GM12872 (cell line): ENCODE data around the gene RPL19.

Experiments
- TF ChIP-seq, protein P1 (sequence below): IDR thresholded peaks from 3 replicates; pipeline ENCODE4 v1.5.1; 2011; ENCODE audit warnings: low read depth, mild to moderate bottlenecking, low read length, moderate library complexity; ENCODE audit not compliant: insufficient read depth

RPL19 gene

DNA sequence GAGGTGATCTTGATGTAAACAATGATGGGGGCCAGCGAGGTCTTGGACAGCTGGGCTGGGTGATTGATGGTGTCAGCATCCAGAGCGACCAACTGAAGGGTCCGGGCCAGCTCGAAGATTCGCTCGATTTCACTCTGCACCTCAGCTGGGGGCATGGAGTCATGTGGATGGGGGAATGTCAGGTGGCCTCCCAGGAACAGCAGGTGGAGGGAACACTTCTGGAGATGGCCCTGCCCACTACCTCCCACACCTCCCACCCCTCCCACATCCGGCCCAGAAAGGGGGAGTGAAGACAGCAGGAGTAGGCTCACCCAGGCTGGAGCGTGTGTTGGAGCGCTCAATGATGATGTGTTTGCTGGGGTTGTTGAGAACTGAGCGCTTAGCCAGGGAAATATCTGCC lies 16.4 kb upstream of the RPL19 start:
- TF ChIP-seq, protein P1, sequence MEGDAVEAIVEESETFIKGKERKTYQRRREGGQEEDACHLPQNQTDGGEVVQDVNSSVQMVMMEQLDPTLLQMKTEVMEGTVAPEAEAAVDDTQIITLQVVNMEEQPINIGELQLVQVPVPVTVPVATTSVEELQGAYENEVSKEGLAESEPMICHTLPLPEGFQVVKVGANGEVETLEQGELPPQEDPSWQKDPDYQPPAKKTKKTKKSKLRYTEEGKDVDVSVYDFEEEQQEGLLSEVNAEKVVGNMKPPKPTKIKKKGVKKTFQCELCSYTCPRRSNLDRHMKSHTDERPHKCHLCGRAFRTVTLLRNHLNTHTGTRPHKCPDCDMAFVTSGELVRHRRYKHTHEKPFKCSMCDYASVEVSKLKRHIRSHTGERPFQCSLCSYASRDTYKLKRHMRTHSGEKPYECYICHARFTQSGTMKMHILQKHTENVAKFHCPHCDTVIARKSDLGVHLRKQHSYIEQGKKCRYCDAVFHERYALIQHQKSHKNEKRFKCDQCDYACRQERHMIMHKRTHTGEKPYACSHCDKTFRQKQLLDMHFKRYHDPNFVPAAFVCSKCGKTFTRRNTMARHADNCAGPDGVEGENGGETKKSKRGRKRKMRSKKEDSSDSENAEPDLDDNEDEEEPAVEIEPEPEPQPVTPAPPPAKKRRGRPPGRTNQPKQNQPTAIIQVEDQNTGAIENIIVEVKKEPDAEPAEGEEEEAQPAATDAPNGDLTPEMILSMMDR = no peak

- TF ChIP-seq, protein P1 = no peak
Measured at GRCh38 chr17:39186481-39187002, 13.5 kb upstream of the RPL19 start.

DNA sequence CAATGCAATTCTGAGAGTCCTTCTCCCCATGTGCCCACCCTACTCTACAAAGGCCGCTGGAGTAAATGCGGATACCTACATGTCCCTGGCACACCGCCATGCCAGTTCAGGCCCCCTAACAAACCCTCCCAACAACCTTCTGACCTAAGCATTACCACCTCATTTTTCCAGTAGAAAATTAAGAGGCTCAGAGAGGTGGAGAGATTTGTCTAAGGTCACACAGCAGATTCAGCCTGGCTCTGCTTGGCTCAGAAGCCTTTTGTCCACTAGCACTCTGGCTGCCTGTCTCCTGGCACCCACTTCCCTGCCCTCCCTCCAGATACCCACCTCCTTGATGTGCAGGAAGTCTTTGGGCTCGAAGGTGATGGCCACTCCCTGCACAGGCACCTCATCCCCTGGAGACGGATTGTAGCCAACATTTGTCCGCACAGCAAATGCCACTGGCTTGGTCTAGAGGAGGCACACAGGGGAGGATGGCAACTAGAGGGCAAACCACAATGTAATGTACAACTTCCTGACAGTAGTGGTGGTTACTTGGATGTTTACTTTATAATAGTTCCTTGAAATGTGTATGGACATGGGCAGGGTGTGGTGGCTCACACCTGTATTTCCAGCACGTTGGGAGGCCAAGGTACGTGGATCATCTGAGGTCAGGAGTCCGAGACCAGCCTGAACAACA lies 12.8 kb upstream of the RPL19 start:
- TF ChIP-seq, protein P1 = no peak

DNA sequence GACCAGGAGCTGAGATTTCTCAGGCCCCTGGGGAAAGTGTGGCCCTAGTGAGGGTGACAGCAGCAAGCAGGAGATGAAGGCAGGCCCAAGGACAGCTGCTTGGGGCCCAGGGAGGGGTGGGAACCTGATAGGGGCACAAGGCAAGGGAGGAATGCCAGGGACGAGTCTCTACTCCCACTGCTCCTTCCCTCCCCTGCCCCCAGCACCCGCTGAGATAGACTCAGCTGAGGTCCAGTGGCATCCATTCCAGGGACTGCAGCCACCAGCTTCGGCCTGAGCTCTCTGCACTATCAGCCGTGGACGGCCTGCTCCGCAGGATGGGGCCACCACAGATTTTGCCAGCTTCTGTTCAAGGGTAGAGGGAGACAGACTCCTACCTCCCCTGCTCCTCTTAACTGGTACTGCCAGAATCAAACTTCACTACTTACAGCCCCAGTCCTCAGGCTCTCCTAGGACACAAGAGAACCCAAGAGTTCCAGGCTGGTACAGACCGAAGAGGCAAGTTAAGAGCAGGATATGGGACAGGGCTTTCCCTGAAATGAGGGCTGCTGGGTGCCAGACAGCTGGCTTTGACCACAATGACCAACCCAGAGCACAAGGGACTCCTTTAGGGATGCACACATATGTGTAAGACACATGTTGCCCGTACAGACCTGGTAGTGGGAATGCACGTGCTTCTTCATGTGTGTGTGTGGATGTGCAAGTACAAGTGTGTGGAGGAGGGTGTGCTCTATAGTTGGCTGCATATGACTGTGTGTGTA lies 8.2 kb upstream of the RPL19 start:
- TF ChIP-seq, protein P1 = no peak

- TF ChIP-seq, protein P1 = no peak
Measured at GRCh38 chr17:39192901-39193300, 7.2 kb upstream of the RPL19 start.

DNA sequence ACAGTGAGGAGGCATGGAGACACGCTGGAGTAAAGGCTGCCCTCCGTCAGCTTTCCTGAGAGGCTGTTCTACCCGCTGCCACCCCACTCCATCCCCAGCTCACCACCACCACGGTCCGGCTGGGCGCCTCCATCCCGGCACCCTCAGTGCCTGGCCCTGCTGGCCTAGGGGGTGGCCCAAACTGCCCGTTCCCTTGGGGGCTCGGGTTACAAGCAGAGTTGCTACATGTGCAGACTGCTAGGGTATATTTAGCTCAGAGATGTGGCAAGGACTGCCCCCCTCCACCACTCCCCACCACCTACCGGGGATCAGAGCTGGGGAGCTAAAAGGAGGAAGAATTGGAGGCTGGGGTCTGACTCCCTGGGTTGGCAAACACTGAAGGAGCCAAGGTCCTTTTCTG lies 6.7 kb upstream of the RPL19 start:
- TF ChIP-seq, protein P1 = no peak

GRCh38 chr17:39194089-39194984 lies 5.7 kb upstream of the RPL19 start:
- TF ChIP-seq, protein P1 = 0 out of 3 replicates have a peak, but pooled peaks have one; percentile 1
